ENCODE results near the gene NF2.
A peak's percentile ranks its signal among the peaks of the same experiment; 100 is the strongest.
"Not testable (repeated sequence)": the region's sequence is repeated elsewhere in the genome, so short reads cannot be mapped to it uniquely, and the experiment has no call there.

Gene NF2

DNA sequence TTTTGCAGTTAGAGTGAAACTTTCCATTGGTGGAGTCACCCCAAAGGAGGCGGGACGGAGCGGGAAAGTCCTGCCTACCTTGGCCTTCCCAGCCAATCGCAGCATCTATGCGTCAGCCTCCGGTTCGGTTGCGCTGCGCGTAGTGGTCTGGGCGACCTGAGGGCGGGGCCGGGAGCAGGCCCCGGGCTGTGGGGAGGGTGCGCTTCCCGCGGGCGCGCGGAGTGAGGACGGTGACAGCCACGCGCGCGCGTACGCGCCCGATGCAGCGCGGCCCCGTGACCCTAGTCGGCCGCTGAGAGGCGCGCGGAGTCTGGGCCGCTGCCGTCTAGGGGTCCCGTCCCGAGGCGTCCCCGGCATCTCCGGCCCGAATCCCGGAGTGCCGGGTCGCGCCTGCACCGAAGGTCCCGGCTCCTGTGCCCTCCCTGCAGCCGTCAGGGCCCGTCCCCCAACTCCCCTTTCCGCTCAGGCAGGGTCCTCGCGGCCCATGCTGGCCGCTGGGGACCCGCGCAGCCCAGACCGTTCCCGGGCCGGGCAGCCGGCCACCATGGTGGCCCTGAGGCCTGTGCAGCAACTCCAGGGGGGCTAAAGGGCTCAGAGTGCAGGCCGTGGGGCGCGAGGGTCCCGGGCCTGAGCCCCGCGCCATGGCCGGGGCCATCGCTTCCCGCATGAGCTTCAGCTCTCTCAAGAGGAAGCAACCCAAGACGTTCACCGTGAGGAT, at the start of gene NF2:
TSS of gene NF2 (plus strand) at position 276 of the 718 bp plus-strand sequence. CDS start at position 642, 366 bp downstream.
- Histone ChIP-seq H3K4me3 (ENCODE audit: low read depth in 1 of 2, low read length in 2 of 2) (peak within 1 kb of the TSS; percentile 81 to 93), H3K36me3 (ENCODE audit: control insufficient read depth in 1 of 2, insufficient read depth in 2 of 2, low read length in 2 of 2) (peaks cover 0 to 7% of the 10 kb centered on the region in 2 donors), H3K4me1 (ENCODE audit: control insufficient read depth in 1 of 2, insufficient read depth in 2 of 2, low read length in 2 of 2) (peaks cover 5 to 23% of the 10 kb centered on the region in 2 donors), H3K9me3 (ENCODE audit: control insufficient read depth in 1 of 2, low read length in 2 of 2) (no peaks in the 10 kb centered on the region), H3K27ac (ENCODE audit: low read length) (peak within 1 kb of the TSS; percentile 90), H3K27me3 (ENCODE audit: low read depth, low read length) (no peaks in the 10 kb centered on the region)

DNA sequence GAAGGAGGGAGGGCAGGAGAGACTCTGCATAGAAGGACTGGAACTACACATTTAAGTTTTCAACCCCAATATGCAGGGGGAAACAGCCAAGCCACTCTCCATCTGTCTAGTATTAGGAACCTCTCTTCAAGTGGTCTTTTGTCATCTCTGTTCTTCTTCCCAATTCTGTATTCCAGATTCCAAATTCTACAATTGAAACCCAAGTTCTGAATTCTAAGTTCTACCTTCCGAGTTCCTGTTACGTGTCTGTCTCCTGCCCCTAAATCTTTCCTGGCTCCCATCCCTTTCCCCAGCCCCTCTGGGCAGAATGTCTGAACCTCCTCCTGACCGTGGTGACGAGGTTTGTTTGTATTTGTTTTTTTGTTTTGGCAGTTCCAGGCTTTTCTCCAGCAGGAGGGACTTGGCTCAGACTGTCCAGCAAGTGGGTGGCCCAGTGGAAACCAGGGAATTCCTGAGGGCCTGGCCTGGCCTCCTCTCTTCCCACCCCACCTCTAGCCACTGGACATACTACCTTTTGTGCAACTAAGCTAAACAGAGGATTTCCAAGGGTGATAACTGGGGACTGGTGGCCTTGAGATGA, 48.3 kb upstream of the NF2 start:
- H3K36me3 ChIP-seq (ENCODE audit: control insufficient read depth in 1 of 2, insufficient read depth in 2 of 2, low read length in 2 of 2) = peaks cover 19 to 38% of the 10 kb centered on the region in 2 donors
- no peak overlapping the region for H3K4me3 ChIP-seq (ENCODE audit: low read depth in 1 of 2, low read length in 2 of 2)
- no peaks in the 10 kb centered on the region for H3K9me3 ChIP-seq (ENCODE audit: control insufficient read depth in 1 of 2, low read length in 2 of 2)
- H3K4me1 ChIP-seq (ENCODE audit: control insufficient read depth in 1 of 2, insufficient read depth in 2 of 2, low read length in 2 of 2) = peaks cover 4 to 11% of the 10 kb centered on the region in 2 donors
- H3K27me3 ChIP-seq (ENCODE audit: low read depth, low read length) = no peaks in the 10 kb centered on the region
- no peak overlapping the region for H3K27ac ChIP-seq (ENCODE audit: low read length)

DNA sequence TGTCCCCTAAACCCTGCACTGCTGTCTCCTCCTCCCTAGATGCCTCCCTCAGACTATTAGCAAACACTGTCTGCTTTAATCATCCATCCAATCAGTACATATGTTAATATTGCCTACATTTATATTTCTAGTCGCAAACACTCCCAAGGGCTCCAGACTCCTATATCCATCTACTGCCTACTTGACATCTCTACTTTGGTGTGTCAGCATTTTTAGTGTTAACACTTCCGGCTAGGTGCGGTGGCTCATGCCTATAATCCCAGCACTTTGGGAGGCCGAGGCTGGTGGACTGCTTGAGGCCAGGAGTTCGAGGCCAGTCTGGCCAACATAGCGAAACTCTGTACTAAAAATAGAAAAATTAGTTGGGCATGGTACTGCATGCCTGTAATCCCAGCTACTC, 44.4 kb upstream of the NF2 start:
- H3K27me3 ChIP-seq (ENCODE audit: low read depth, low read length) = no peaks in the 10 kb centered on the region
- H3K4me3 ChIP-seq (ENCODE audit: low read depth in 1 of 2, low read length in 2 of 2) = no peak overlapping the region
- no peaks in the 10 kb centered on the region for H3K9me3 ChIP-seq (ENCODE audit: control insufficient read depth in 1 of 2, low read length in 2 of 2)
- peaks cover 2 to 10% of the 10 kb centered on the region in 2 donors for H3K4me1 ChIP-seq (ENCODE audit: control insufficient read depth in 1 of 2, insufficient read depth in 2 of 2, low read length in 2 of 2)
- H3K36me3 ChIP-seq (ENCODE audit: control insufficient read depth in 1 of 2, insufficient read depth in 2 of 2, low read length in 2 of 2) = peaks cover 38 to 57% of the 10 kb centered on the region in 2 donors
- no peak overlapping the region for H3K27ac ChIP-seq (ENCODE audit: low read length)

DNA sequence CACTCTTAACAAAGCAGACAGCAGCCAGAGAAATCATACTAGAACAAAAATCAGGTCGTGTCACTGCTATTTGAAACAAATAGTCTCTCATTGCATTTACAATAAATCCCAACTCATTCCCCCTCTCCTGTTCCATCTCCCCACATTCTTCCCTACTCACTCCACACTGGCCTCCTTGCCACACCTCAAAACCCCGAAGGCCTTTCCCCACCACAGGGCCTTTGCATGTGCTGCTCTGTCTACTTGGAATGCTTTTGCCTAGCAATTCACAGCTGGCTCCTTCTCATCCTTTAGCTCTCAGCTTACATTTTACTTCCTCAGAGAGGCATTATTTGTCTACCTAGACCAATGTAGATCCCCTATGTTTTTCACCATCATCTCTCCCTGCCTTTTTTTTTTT, 43.6 kb upstream of the NF2 start:
- no peaks in the 10 kb centered on the region for H3K27me3 ChIP-seq (ENCODE audit: low read depth, low read length)
- no peak overlapping the region for H3K27ac ChIP-seq (ENCODE audit: low read length)
- peaks cover 0 to 2% of the 10 kb centered on the region in 2 donors for H3K4me1 ChIP-seq (ENCODE audit: control insufficient read depth in 1 of 2, insufficient read depth in 2 of 2, low read length in 2 of 2)
- no peaks in the 10 kb centered on the region for H3K9me3 ChIP-seq (ENCODE audit: control insufficient read depth in 1 of 2, low read length in 2 of 2)
- peaks cover 38 to 63% of the 10 kb centered on the region in 2 donors for H3K36me3 ChIP-seq (ENCODE audit: control insufficient read depth in 1 of 2, insufficient read depth in 2 of 2, low read length in 2 of 2)
- no peak overlapping the region for H3K4me3 ChIP-seq (ENCODE audit: low read depth in 1 of 2, low read length in 2 of 2)

DNA sequence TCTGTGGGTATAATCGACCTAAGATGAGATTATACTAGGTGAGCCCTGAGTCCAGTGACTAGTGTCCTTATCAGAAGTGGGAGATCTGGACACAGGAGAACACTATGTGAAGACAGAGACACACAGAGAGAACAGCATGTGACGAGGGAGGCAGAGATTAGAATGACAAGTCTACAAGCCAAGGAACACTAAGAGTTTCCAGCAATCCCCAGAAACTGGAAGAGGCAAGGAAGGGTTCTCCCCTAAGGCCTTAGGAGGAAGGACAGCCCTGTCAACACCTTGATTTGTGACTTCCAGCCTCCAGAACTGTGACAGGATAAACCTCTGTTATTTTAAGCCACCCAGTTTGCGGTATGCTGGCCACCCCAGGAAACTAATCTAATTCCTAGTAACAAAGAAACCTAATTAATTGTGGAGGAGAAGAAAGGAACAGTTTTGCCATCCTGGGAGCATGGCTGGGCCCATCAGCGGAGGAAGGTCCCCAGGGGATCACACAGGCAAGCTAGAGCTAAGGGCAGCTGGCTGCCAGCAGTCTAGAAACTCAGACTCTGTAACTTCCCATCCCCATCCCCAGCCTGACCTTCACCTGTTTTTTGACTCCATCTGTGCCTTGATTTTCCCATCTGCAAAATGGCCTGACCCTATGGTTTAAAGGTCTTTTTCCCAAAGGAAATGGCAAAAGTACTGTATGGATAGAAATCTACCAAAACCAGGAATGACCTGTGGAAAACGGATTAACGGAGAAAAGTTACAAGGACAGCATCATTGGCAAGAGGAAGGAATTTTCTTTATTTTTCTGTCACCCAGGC, 39.6 kb upstream of the NF2 start:
- Histone ChIP-seq H3K27ac (ENCODE audit: low read length) (no peak overlapping the region), H3K4me3 (ENCODE audit: low read depth in 1 of 2, low read length in 2 of 2) (no peak overlapping the region), H3K9me3 (ENCODE audit: control insufficient read depth in 1 of 2, low read length in 2 of 2) (no peaks in the 10 kb centered on the region), H3K4me1 (ENCODE audit: control insufficient read depth in 1 of 2, insufficient read depth in 2 of 2, low read length in 2 of 2) (no peaks in the 10 kb centered on the region), H3K36me3 (ENCODE audit: control insufficient read depth in 1 of 2, insufficient read depth in 2 of 2, low read length in 2 of 2) (peaks cover 28 to 51% of the 10 kb centered on the region in 2 donors), H3K27me3 (ENCODE audit: low read depth, low read length) (no peaks in the 10 kb centered on the region)

DNA sequence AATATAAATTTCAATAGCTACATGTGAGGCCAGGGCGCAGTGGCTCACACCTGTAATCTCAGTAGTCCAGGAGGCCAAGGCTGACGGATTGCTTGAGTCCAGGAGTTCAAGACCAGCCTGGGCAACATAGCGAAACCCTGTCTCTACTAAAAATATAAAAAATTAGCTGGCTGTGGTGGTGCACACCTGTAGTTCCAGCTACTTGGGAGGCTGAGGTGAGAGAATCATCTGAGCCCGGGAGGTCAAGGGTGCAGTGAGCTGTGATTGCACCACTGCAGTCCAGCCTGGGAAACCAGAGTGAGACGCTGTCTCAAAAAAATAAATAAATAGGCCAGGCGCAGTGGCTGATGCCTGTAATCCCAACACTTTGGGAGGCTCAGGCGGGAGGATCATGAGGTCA, 36.9 kb upstream of the NF2 start:
- not testable (repeated sequence) for H3K27ac ChIP-seq (ENCODE audit: low read length); H3K9me3 ChIP-seq (ENCODE audit: control insufficient read depth in 1 of 2, low read length in 2 of 2); H3K27me3 ChIP-seq (ENCODE audit: low read depth, low read length); H3K4me1 ChIP-seq (ENCODE audit: control insufficient read depth in 1 of 2, insufficient read depth in 2 of 2, low read length in 2 of 2); H3K4me3 ChIP-seq (ENCODE audit: low read depth in 1 of 2, low read length in 2 of 2)
- peaks cover 7 to 49% of the 10 kb centered on the region in 2 donors for H3K36me3 ChIP-seq (ENCODE audit: control insufficient read depth in 1 of 2, insufficient read depth in 2 of 2, low read length in 2 of 2)

DNA sequence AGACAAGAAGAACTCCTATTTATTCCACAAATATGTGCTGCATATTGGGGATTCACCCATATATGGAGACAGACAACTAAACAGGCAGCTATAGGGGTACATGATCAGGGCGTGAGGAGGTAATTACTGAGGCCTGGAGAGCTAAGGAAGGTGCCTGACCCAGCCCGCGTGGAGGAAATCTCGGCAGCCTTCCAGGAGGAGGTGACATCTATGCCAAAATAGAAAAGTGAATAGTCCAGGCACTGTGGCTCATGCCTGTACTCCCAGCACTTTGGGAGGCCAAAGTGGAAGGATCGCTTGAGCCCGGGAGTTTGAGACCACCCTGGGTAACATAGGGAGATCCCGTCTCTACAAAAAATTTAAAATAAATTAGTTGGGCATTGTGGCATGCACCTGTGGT, 36.1 kb upstream of the NF2 start:
- no peaks in the 10 kb centered on the region for H3K27me3 ChIP-seq (ENCODE audit: low read depth, low read length)
- no peak overlapping the region for H3K27ac ChIP-seq (ENCODE audit: low read length)
- no peaks in the 10 kb centered on the region for H3K9me3 ChIP-seq (ENCODE audit: control insufficient read depth in 1 of 2, low read length in 2 of 2)
- H3K4me3 ChIP-seq (ENCODE audit: low read depth in 1 of 2, low read length in 2 of 2) = no peak overlapping the region
- no peaks in the 10 kb centered on the region for H3K4me1 ChIP-seq (ENCODE audit: control insufficient read depth in 1 of 2, insufficient read depth in 2 of 2, low read length in 2 of 2)
- peaks cover 0 to 45% of the 10 kb centered on the region in 2 donors for H3K36me3 ChIP-seq (ENCODE audit: control insufficient read depth in 1 of 2, insufficient read depth in 2 of 2, low read length in 2 of 2)

DNA sequence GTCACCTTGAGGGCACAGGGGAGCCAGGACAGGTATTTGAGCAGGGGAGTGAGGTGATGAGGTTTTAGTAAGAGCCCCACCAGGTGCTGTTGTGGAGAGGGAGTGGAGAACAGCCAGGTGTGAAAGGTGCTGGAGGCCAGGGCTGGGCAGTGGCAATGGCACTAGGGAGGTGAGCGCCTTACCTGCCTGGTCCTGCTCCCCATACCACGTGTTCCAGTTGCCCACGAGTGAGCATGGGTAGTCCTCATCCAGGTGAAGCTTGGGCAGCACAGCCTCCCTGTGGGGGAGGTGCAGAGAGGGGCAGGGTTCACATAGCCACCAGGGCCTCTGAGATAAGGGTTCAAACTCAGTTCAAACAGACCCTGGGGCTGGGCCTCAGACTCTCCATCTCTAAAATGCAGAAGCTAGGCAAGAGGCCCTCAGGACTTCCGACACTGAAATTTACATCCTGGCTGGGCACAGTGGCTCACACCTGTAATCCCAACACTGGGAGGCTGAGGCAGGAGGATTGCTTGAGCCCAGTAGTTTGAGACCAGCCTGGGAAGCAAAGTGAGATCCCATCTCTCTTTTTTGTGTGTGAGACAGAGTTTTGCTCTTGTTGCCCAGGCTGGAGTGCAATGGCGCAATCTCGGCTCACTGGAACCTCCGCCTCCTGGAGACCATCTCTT, 34.3 kb upstream of the NF2 start:
- H3K27me3 ChIP-seq (ENCODE audit: low read depth, low read length) = no peaks in the 10 kb centered on the region
- peaks cover 0 to 40% of the 10 kb centered on the region in 2 donors for H3K36me3 ChIP-seq (ENCODE audit: control insufficient read depth in 1 of 2, insufficient read depth in 2 of 2, low read length in 2 of 2)
- H3K27ac ChIP-seq (ENCODE audit: low read length) = no peak overlapping the region
- H3K9me3 ChIP-seq (ENCODE audit: control insufficient read depth in 1 of 2, low read length in 2 of 2) = no peaks in the 10 kb centered on the region
- H3K4me1 ChIP-seq (ENCODE audit: control insufficient read depth in 1 of 2, insufficient read depth in 2 of 2, low read length in 2 of 2) = no peaks in the 10 kb centered on the region
- no peak overlapping the region for H3K4me3 ChIP-seq (ENCODE audit: low read depth in 1 of 2, low read length in 2 of 2)

DNA sequence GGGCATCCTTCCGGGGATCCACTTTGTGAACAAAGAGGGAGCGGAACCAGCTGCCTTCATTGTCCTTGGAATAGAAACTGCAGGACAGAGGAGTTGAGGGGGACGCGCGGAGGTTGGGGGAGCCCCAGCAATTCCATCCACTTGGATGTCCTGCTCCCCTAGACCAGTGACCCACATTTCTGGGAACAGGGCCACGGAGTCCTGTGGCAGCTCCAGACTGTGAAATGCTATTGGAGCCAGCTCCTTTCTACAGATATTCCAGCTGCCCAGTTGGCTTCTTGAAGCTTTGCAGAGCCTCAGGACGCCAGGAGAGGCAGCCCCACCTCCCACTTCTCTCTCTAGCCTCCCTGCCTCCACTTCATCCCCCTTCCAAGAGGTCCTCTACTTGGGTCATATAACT, 33.0 kb upstream of the NF2 start:
- H3K9me3 ChIP-seq (ENCODE audit: control insufficient read depth in 1 of 2, low read length in 2 of 2) = no peaks in the 10 kb centered on the region
- no peak overlapping the region for H3K27ac ChIP-seq (ENCODE audit: low read length)
- H3K4me1 ChIP-seq (ENCODE audit: control insufficient read depth in 1 of 2, insufficient read depth in 2 of 2, low read length in 2 of 2) = no peaks in the 10 kb centered on the region
- no peak overlapping the region for H3K4me3 ChIP-seq (ENCODE audit: low read depth in 1 of 2, low read length in 2 of 2)
- peaks cover 0 to 30% of the 10 kb centered on the region in 2 donors for H3K36me3 ChIP-seq (ENCODE audit: control insufficient read depth in 1 of 2, insufficient read depth in 2 of 2, low read length in 2 of 2)
- no peaks in the 10 kb centered on the region for H3K27me3 ChIP-seq (ENCODE audit: low read depth, low read length)

DNA sequence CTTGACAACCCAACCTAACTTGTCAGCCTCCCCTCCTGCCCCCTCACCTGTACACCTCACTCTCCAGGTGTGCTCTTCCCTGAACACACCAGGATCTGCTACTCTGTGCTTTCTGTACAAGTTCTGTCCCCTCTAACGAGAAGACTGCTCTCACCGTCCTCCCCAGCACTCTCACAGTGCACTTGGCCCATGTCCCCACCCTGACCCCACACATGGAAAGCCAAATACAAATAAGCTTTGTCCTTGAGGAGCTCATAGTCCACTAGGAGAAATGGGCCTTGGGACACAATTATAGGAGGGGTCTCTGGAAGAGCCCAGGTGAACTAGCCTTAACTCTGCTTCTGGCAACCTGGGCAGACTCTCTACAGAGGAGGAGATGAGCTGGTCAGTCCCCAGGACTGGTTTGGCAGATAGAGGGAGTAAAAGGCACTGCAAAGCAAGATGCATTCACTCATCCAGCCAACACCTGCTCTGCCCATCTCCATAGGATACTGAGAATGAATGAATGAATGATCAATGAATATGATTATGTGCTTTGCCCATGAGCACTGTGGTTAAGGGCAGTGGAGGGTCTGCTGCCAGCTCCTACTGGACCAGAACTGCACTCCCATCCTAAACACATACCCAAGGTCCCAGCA, 32.4 kb upstream of the NF2 start:
- Histone ChIP-seq H3K4me3 (ENCODE audit: low read depth in 1 of 2, low read length in 2 of 2) (no peak overlapping the region), H3K27ac (ENCODE audit: low read length) (no peak overlapping the region), H3K9me3 (ENCODE audit: control insufficient read depth in 1 of 2, low read length in 2 of 2) (no peaks in the 10 kb centered on the region), H3K27me3 (ENCODE audit: low read depth, low read length) (no peaks in the 10 kb centered on the region), H3K4me1 (ENCODE audit: control insufficient read depth in 1 of 2, insufficient read depth in 2 of 2, low read length in 2 of 2) (no peaks in the 10 kb centered on the region), H3K36me3 (ENCODE audit: control insufficient read depth in 1 of 2, insufficient read depth in 2 of 2, low read length in 2 of 2) (peaks cover 0 to 30% of the 10 kb centered on the region in 2 donors)
